22Rv1 (cell line): Measurements from ENCODE around the gene SASH1.

ENCODE experiments used
- H3K27ac ChIP-seq: fragments of 450-650 bp; 2 replicates; pipeline ENCODE4 v1.5.1; 2017
- ZFX ChIP-seq: fragments of 450-650 bp; IDR thresholded peaks from 2 replicates; pipeline ENCODE4 v1.6.1; 2017; ENCODE audit warnings: antibody characterized with exemption, borderline replicate concordance
- TF ChIP-seq, protein P1 (sequence below): fragments of 450-650 bp; IDR thresholded peaks from 2 replicates; pipeline ENCODE4 v1.5.1; 2017; ENCODE audit warnings: mild to moderate bottlenecking

The SASH1 gene

DNA sequence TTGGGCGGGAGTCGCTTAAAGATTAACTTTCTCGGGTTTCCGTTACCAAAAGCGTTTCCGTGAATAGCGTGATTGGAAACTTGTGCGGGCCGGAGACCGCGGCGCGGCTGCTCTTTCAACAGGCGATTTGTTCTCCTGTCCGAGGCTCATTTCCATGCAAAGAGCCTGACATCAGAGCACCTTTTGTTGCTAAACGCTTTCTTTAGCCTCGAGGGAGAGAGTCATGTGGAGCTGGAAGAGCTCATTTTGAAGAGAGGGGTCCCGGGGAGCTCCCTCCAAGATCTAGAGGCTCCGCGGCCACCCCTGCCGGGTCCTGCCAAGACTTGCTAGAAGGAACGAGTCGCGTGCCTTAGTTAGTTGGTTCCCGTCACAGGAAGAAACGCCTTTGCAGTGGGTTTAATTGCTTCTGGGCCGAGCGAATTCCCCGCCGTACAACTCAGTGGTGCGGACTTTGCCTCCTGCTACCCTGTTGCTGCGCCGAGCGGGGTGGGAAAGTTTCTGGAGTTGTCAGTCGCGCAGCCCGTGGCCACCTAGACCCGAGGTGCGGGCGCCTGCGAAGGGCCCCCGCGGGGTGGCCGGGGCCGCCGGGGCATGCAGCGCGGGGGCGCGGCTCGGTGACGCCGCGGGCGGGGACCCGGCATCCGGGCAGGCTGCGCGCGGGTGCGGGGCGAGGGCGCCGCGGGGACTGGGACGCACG lies at the start of gene SASH1:
Gene SASH1 (plus strand): TSS at position 489 of the 697 bp plus-strand sequence. CDS start 230 bp downstream, outside the sequence.
- H3K27ac ChIP-seq, result peak within 1 kb of the TSS; percentile 87
- TF ChIP-seq, protein P1, sequence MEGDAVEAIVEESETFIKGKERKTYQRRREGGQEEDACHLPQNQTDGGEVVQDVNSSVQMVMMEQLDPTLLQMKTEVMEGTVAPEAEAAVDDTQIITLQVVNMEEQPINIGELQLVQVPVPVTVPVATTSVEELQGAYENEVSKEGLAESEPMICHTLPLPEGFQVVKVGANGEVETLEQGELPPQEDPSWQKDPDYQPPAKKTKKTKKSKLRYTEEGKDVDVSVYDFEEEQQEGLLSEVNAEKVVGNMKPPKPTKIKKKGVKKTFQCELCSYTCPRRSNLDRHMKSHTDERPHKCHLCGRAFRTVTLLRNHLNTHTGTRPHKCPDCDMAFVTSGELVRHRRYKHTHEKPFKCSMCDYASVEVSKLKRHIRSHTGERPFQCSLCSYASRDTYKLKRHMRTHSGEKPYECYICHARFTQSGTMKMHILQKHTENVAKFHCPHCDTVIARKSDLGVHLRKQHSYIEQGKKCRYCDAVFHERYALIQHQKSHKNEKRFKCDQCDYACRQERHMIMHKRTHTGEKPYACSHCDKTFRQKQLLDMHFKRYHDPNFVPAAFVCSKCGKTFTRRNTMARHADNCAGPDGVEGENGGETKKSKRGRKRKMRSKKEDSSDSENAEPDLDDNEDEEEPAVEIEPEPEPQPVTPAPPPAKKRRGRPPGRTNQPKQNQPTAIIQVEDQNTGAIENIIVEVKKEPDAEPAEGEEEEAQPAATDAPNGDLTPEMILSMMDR, result no peak
- TF ChIP-seq ZFX, result no peak

DNA sequence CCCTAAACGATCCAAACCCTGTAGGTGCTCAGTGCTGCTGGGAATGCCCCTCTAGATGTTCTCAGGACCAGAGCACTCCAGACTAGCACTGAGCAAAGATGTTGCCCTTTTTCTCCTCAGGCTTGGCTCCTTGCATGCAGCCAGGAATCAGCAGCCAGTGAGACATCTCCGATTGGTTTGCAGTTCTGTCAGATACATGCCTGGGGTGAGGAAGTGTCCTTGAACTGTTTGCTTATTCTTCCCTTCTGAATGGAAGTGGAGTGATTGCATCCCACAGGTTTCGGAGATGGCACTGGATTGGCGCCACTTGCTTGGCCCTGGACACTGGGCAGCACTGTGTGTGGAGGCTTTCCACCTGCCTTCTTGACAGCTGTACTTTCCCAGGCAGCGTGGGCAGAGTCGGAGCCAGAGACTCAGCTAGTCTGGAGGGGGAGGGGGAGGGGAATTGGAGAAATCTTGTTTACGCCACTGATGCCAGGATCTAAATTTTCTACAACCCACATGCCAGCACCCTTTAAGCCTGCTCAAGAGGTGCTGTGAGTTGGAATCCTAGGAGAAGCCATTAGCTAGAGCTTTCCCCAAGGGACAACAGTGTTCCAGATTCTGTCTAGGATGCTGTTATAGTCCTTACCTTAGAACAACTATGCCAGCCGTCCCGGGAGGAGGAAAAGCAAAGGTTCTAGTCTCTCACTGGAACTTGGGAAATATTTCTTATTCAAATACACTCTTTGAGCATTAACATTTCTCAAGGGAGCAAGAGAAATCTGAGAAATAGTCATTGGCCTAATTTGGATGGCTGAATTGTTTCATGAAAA lies 49.2 kb upstream of the SASH1 start:
- no peak overlapping the region for H3K27ac ChIP-seq
- no peak for TF ChIP-seq ZFX
- TF ChIP-seq, protein P1, result no peak

DNA sequence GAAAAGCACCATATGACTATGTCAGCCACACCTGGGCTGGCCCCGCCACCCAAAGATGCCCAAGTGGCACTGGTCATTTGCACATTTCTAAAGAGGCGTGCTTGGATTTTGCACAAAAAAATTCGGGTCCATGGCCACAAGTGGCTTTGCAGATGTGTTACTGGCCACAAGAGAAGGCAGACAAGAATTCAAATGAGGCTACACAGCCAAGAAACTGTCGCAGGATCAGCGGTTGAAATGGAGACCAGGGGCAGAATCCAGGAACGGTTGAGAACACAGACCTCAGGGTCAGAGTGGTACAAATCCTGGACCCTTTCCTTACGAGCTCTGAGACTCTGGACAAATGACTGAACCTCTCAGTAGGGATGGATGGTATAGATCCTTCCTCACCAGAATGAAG lies 48.6 kb upstream of the SASH1 start:
- TF ChIP-seq ZFX, result no peak
- TF ChIP-seq, protein P1, result no peak
- H3K27ac ChIP-seq, result no peak overlapping the region

DNA sequence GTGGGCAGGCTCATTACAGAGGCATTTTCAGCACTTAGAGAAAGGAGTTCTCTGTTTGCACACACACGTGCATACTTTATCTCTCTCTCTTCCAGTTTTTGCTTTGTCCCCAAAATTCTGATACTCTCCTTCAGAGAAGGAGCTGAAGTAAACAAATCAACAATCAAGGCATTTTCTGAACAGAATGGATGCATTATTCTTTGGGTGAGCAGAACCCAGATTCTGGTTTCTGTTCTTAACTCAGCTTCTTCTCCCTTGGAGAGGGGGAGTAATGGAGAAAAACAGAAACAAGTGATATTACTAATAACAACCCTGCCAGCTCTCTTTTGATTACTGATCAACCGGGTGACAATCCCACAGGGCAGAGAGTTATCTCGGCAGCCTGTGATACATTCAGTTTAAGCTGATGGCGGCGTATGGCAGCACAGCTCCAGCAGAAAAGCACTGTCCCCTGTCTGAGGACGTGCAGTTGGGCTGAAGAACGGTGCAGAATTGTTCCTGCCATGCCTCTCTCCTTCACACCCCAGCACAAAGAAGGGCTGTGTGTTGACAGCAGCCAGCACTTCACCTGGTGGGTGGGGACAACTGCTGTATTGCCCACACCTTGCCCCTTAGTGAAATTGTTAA lies 47.3 kb upstream of the SASH1 start:
- TF ChIP-seq, protein P1, result no peak
- TF ChIP-seq ZFX, result no peak
- H3K27ac ChIP-seq, result no peak overlapping the region

DNA sequence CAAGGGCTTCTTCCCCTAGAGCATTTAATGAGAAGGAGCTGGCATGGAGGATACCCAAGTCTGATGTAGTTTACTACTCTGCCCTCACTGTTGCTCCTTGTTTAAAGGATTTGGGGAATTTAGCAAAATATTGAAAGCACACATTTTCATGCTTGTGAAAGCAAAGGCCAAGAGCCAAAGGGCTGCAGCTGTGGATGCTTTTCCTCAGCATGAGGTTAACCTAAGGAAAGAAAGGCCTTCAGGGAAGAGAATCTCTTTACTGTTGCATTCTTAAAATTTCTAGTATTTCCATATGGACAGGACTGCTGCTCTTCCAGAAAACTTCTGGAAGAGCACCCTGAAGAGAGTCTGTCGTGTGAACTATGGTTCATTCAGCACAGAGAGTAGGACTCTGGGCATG lies 45.9 kb upstream of the SASH1 start:
- no peak for TF ChIP-seq ZFX
- TF ChIP-seq, protein P1, result no peak
- H3K27ac ChIP-seq, result no peak overlapping the region

DNA sequence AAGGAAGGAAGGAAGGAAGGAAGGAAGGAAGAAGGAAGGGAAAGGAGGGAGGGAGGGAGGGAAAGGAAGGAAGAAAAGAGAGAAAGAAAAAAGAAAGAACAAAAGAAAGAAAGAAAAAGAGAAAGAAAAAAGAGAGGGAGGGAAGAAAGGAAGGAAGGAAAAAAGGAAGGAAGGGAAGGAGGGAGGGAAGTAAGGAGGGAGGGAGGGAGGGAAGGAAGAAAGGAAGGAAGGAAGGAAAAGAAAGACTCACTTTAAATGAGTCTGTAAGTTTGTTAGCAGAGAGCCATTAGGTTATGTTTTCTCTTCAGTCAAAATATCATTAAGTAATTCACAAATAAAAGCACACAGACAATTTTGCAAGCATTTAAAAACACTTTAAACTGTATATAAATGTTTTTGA lies 44.0 kb upstream of the SASH1 start:
- no peak overlapping the region for H3K27ac ChIP-seq
- TF ChIP-seq ZFX, result no peak
- TF ChIP-seq, protein P1, result no peak
